Measurements from ENCODE around the gene AMMECR1L.

Gene AMMECR1L

DNA sequence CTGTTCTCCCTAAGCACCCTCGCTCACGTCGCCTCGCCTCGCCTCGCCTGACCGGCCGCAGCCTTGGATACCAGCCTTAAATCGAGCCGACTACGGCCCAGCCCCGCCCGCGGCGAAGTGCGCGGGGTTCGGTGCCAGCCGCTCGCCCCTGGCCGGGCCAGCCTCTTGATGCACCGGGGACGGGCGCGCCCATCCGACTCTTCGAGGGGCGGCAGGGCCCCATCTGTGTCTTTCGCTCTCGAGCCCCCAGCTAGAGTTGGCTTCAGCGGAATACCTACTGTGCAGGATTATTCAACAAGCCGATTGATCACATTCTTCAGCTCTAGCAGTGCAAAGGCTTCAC lies 808 bp upstream of the AMMECR1L start:
- peak in 1 of 6 experiments; percentile 51 for DNase-seq

DNA sequence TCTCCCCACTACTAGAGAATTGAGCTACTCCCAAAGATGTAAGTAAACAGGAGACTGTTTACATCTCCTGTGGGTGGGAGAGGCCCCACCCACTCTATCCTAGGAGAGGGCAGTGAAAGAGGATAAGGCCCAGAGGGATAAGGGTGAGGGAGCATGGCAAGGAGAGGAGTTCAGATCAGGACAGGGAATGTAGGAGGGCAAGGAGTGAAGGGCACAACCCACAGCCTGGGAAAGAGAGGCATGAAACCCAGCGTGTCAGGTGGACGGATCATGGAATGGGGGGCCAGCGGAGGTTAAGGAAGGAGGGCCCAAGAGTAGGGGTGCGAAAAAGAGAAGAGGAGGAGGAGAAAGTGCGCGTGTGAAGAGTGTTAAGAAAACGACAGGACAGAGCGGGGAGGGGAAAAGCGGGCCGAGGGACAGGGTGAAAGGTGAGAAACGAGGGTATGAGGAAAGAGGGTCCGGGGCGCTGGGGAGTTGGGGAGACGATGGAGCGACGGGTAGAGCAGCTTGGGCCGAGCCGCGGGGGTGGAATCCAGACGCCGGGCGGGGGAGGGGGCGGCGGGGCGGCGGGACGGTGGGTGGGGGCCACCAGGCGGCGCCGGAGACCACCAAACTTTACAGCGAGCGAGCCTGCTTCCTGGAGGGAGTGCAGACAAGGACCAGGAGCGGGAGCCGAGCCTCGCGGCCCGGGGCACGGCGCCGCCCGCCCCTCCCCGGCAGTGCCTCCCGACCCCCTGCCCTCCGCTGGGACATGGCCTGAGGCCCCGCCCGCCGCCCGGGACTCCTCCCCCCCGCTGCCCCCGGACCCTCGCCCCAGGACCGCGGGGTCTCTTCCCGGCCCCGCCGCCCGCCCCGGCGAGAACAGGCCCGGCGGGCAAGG lies 655 bp downstream of the AMMECR1L start:
- peak in 4 of 6 experiments; percentile 23 to 42 (median 40) for DNase-seq

DNA sequence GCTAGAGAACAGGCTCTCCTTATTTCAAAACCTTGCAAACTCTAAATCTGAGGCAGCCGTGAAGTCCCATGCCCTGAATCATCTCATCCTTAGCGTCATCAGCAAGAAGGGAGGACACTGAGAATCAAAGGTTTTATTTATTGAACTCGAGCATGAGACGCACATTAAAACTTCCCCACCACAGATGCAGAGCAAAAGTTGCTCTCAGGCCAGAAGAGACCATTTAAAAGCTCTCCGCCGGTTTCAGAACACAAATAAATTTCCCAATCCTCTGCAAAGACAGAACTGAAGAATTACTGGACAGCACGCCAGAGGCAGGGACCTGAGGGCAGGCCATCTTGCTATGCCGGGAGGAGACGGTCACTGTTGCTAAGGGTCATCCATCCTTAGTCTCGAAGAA lies 1.3 kb downstream of the AMMECR1L start:
- no peak for DNase-seq

DNA sequence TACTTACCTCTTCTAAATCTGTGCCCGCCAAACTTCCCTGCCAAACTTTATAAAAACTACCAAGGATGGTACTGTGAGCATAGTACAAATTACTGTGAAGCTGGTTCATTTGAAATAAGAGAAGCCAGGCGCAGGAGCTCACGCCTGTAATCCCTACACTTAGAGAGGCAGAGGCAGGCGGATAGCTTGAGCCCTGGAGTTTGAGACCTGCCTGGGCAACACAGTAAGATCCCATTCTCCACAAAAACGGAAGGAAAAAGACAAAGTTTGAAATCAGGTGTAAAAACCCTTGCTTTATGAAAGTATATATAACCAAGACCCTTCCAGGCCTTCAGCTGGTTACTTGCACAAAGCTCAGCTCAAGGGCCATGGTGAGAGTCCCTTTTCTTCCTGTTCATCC lies 5.9 kb downstream of the AMMECR1L start:
- DNase-seq = no peak

DNA sequence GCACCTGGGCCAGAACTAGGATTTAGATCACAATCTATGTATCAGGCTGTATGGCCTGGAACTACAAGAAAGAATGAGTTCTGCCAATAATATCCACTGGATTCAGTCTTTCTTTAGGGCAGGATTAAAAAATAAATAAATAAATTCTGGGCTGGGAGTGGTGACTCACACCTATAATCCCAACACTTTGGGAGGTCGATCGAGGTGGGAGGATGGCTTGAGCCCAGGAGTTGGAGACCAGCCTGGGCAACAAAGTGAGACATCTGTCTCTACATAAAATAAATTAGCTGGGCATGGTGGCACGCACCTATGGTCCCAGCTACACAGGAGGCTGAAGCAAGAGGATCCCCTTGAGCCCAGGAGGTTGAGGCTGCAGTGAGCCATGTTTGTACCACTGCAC lies 8.1 kb downstream of the AMMECR1L start:
- DNase-seq = no peak

DNA sequence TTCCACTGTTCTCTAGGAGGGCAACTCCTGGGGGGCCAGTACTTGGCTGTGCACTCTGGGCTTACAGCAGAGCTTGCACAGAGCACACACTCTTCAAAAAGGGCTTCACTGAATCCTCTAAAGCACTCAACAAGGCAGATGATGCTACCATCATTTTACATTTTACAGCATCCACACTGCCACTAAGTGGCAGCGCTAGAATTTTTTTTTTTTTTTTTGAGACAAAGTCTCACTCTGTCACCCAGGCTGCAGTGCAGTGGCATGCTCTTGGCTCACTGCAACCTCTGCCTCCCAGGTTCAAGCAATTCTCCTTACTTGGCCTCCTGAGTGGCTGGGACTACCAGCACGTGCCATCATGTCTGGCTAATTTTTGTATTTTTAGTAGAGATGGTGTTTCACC lies 8.6 kb downstream of the AMMECR1L start:
- DNase-seq = no peak

DNA sequence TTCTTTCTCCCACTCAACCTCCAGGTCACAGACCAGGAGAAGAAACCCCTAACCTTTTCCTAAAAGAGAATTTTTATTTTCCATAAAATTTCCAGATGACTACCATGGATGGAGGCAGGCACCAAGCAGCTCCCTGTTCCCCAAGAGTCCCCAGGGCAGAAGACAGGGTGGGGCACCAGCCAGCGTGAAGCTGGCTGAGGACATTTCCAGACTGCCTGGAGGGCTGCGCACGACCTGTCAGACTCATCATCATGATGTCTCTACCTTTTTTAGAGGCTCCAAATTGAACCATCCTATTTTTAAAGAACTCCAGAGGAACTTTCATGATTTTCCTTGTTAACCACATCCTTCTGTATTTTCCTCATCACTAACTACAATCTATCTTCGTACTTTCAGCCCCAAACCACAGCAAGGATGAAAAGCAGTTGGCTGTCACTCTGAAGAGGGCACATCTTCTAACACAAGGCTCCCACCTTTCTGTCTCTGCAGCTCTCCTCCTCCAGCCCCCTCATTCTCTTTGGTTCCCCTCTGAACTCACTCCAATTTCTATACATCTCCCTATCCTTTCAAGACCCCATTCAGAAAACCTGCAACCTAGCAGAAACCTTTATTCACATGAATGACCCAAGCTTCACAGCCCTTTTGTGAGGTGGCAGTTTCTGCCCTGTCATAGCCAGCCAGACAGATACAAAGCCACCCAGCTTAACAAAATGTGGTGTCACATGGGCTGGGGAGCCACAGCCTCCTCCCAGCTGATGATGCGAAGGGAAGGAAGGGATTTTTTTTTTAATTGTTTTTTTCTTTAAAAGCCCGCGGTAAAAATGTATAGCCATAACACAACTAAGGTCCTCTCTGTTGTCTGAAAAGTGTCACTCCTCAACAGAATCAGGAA lies 11.1 kb downstream of the AMMECR1L start:
- DNase-seq = no peak

DNA sequence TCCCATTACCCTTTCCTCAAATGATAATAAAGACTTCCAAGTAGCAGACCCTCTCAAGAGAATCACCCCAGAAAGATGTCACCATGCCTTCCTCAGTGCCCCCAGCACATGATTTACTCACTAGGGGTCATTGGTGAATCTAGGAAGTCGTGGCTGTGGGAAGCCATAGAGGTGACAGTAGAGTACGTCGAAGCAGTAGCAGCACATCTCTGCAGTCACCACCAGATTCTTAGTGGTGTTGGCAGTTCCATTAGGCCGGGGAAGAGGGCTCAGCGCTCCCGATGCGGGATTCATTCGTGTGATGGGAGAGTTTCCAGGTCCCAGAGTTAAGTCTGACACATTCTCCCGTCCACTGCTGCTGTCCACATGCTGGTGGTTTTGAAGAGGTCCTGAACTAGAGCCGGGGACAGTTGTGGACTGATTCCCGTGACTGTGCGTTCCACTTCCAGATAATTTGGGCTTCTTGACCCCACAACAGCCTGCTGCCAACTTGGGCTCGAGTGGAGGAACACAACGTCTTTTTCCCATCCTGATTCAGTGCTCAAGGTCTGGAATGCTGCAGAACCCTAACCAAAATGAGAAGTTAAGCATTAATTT lies 12.0 kb downstream of the AMMECR1L start:
- DNase-seq = no peak

DNA sequence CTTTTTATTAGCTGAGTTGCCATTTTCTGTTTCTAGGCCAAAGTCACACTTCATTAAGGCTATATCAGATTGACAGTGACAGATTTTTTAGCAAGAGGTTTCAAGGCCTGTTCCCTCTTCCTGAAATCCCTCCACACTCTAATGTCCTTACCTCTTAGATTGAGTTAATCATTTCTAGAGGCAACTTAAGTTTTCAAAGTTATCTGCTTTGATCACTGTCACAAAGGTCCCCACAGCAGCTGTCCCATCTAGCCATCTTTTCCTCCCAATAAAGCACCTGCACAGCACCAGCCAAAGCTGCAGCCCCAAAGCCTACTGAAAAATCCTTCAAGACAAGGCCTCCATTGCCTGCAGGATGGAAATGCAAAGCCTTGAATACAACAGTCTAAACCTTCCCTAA lies 13.4 kb downstream of the AMMECR1L start:
- no peak for DNase-seq

DNA sequence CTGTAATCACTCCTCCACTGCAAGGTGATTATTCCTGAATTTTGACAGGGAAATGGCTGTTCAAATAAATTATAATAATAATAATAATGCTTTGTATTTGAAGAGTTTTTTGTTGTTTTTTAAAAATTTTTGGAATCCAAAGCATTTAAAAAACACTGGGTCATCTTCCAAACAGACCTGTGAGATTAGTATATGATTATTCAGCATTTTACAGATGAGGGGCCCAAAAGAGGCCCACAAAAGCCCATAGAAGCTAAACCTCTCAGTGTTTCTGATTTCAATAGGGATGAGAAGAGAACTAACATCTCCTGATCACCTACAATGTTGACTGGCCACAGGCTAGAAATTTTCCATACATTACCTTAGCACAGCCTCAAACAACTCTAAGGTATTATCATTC lies 19.8 kb downstream of the AMMECR1L start:
- no peak for DNase-seq

DNA sequence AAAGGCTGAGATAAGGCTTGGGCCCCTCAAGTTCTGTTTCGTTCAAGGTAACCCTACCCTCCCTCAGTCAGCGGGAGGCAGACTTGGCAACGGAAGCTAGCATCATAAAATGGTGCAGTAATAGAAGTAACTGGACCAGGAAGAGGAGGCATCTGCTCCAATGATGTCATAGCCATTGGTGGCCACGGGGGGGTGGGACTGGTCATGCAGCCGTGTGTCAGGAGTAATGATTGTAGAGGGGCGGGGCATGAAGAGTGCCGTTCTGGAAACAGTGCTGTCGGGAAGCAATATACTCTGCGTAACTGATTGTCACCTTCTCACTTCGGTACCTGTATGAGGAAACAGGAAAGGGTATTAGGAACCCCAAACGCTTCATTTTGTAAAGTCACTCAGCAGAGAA lies 20.9 kb downstream of the AMMECR1L start:
- no peak for DNase-seq

DNA sequence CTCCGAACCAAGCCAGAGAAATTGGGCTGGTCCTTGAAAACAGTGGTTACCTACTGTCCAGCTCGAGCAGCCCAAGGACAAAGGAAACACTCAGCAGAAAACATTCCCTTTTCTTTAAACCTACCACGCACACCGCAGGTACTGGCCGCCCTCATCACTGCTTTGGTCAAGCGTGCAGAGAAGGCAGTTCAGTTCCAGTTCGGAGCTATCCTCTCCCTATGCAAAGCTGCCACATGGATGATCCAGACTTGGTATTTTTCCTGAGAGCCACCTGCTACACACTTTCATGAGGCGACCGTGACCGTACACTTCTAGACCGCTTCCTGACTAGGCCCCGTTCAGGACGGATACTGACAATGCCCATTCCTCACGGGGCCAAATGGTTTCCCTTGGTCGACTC lies 23.5 kb downstream of the AMMECR1L start:
- no peak for DNase-seq

DNA sequence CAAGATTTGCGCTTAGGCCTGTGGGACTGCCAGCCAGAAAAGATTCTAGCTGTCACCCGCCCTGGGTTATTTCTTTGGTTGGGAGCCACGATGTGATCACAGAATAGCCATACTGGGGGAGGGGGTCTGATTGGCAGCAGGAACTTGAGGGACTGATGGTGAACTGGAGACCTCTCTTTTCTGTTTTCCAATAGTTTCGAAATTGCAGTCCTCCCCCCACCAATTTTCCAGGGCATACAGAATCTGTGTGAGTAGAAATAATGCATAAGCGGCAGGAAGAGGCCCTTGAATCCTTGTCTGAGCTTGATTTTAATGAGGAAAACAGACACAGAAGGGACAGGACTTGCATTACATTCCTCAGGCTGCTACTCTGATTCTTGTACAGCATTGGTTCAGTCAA lies 25.6 kb downstream of the AMMECR1L start:
- DNase-seq = no peak

DNA sequence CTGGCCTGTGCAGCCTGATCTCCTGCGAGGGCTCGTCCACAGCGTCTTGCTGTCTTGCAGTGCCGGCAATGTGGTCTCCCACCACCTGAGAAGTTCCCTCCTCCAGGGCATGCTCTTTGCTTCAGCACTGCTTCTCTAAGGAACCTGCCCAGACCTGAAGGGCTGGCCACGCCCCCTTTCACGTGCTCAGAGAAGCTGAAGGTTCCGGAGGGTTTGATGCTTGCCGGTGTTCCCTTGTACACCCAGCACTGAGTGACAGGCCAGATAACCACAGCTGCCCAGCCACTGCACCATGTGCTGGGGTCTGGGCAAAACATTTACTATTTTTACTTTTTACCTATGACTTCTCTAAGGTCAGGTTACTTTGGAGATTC lies 26.1 kb downstream of the AMMECR1L start:
- DNase-seq = peak; percentile 41 to 79 (median 69)

DNA sequence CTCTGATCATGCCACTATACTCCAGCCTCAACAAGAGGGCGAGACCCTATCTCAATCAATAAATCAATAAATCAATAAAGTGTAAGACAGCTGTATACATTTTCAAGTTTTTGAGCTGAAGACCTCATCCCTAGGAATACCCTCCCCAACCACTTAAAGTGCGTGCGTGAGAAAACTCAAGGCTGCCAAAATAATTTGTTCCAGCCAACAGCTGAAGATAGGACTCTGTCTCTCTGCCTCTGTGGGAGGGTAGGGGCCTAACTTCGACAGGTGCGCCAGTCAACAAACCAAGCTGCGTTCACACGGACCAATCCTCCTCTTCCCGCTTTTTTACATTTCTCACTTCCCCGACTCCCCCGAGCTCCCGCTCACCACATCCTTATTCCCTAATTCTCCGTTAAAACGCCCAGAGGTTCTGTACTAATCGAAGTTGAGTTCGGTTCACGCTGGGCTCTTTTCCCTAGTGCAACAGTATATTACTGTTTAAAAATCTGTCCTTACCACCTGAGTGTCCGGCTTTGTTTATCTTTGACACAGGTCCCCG lies 28.4 kb downstream of the AMMECR1L start:
- DNase-seq = peak in 2 of 6 experiments; percentile 33 to 50

DNA sequence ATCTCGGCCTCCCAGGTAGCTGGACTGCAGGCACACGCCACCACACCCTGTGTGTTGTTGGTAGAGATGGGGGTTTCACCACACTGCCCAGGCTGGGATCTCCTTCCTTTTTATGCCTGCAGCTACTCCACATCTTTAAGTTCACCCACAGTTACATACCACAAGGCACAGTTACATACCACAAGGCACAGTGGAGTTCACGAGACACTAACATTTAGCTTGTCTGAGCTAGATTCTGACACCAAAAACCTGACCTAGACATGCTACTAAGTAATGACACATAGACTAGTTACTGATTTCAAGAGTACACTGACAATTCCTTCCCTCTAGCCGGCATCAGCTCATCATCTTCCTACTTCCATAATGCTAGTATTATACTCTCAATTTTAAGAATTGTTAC lies 32.1 kb downstream of the AMMECR1L start:
- no peak for DNase-seq

DNA sequence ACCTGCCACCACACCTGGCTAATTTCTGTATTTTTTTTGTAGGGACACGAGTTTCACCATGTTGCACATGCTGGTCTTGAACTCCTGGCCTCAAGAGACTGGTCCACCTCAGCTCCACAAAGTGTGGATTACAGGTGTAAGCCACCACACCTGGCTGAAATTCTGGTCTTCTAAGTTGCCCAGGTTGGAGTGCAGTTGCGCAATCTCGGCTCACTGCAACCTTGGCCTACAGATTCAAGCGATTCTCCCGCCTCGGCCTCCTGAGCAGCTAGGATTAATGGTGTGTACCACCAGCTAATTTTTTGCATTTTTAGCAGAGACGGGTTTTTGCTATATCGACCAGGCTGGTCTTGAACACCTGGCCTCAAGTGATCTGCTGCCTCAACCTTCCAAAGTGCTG lies 33.4 kb downstream of the AMMECR1L start:
- DNase-seq = no peak

DNA sequence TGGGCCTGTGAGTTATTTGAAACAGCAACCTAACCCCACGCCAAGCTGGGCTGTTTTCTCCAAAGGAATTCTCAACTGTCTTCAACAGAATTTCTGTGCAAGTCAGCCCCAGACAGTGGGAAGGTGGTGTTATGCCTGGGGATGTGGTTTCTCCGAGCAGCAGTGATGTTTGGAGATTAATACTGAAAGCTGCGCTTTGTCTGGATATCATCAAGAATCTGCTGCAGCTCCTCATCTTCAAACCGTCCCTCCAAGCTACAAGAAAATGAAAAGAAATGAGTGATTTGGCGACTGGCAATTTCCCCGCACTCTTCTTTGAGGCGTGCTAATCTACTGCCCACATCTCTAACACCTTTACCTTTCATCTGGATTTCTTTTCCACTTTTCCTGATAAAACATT lies 37.8 kb downstream of the AMMECR1L start:
- no peak for DNase-seq

DNA sequence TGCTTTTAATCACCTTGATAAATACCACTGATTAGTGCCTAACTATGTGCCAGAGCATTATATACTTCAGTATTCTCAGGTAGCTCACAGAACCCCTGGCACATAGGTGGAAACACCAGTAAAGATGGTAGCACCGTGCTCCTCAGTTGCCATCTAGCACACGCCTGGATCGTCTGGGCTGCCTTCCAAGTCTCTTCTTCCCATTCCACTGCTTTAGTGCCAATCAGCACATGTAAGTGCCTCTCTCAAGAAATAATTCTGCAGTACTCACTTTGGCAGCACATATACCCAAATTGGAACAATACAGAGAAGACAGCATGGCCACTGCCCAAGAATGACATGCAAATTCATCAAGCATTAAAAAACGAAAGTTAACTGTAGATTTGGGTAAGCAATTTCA lies 40.8 kb downstream of the AMMECR1L start:
- no peak for DNase-seq

DNA sequence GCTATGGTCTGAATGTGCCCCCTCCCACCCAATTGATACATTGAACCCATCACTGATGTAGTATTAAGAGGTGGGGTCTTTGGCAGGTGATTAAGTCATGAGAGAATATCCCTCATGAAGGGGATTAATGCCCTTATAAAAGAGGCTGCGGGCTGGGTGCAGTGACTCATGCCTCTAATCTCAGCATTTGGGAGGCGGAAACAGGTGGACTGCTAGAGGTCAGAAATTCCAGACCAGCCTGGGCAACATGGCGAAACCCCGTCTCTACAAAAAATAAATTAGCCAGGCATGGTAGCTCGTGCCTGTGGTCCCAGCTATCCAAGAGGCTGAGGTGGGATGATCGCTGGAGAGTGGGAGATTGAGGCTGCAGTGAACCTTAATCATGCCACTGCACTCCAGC lies 42.1 kb downstream of the AMMECR1L start:
- DNase-seq = no peak

DNA sequence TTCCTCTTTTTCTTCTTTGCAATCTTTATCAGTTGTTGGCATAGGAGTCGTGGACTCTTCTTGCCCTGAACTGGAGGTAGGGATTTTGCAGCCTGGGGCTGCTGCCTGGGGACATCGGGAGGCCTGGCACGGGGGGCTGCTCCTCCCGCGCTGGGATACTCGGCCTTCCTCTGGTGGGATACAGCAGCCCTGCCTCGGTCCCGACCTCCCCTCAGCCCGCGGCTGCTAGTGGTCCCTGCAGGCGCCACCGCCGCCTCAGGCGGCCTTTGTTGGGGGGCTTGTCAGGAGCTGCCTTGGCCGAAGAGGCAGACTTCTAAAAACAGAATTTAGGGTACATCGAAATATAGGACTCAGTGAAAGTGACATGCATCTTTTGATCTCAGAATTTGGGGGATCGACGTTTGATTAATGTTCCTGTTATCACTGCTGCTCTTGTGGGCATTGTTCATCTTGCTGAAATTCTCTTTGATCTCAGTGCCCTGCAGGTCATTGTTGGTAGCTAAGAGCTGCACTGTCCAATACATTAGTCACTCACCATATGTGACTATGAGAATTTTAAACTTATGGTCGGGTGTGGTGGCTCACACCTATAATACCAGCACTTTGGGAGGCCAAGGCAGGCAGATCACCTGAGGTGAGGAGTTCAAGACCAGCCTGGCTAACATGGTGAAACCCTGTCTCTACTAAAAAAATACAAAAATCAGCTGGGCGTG lies 44.1 kb downstream of the AMMECR1L start:
- no peak for DNase-seq

DNA sequence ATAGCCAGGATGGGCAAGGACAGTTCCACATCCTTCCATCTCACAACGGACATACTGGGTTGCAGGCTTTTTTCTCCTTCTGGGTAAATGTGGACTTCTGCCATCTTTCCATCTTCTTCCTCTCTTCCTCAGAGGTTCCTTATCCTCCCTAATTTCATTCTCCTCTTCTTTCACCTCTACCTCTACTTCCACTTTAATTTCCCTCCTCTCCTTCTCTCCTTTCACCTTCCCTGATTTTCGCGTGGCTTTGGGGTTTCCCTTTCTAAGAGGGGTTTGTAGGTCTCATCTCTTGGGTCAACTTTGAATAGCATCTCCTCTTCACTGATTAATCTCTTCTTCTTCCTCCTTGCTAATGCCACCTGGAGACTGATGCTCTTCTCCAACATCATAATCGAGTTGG lies 44.9 kb downstream of the AMMECR1L start:
- no peak for DNase-seq

DNA sequence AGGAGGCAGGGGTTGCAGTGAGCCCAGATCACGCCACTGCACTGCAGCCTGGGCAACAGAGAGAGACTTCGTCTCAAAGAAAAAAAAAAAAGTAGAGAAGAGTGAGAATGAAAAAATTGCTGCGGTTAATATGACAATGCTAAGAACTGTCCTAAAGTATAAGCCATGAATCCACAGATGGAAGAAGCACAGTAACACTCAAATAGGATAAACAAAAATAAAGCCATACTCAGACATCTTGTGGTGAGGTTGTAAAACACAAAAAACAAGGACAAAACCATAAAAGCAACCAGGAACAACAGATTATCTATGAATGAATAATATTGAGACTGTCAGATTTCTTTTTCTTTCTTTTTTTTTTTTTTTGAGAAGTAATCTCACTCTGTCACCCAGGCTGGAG lies 50.8 kb downstream of the AMMECR1L start:
- DNase-seq = no peak
